D341Med (cell line): Measurements from ENCODE around the gene SLC26A1.
"Not testable (repeated sequence)": the region's sequence is repeated elsewhere in the genome, so short reads cannot be mapped to it uniquely, and the experiment has no call there.

Experiments used
- DNase-seq: peaks from one replicate; pipeline ENCODE4 v3.0.0; 2012; ENCODE audit warnings: low spot score

SLC26A1 gene

DNA sequence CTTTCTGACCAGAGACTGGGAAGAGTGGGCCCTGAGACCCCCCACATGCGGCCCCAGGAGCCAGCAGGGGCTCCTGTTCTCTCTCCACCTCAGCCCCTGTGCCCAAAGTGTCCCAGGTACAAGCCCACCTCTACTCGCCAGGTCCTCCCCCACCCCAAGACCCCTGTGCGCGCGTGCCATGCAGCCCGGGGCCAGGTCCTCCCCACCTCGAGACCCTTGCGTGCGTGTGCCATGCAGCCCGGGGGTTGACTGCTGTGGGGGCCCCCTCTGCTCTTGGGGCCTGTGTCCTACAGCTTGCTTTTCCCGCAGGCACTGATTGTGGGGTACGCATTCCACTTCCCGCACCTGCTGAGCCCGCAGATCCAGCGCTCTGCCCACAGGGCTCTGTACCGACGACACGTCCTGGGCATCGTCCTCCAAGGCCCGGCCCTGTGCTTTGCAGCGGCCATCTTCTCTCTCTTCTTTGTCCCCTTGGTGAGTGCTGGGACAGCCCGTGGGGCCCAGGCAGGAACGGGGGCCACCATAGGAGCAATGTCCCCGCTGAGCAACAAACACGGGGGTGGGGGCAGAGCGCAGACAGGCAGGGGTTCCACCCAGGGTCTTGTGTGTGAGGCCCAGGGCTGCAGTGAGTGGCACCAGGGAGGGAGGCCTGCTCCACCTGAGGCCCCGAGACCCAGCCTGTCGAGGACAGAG is 40.2 kb downstream of the SLC26A1 start:
- DNase-seq, result peak; percentile 30

DNA sequence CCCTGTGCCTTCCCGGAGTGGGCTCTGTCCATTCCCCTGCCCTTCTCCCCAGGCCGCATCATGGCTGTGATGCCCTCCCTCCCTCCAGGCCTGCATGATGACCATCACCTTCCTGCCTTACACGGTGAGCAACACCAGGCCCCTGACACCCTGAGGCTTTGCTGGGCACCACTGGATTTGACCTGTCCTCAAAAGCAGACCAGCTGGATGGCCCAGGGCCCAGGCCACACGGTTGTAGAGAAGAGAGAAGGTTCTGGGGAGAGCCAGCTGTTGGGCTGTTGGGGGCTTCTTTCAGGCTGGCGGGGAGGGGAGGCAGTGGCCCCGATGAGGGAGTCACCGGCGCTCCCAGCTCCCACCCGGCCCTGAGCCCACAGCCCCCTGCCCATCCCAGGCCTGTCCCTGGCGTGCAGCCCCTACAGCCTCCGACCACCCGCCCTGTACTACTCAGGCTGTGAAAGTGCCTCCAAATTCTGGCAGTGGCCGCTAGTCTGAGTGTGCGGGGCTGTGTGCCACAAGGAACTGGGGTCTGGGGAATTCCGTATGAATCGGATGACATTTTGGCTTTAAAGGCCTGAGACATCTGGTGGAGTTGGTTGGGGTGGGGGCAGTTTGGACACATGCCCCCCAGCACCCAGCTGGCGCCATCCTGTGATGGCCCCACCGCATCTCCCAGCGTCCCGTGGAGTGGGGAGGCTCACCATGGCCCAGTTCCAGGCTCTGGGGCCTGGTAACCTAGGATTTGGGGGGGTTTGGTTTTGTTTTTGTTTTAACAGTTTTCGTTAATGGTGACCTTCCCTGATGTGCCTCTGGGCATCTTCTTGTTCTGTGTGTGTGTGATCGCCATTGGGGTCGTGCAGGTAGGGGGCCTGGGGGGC is 41.4 kb downstream of the SLC26A1 start:
- peak; percentile 28 for DNase-seq

DNA sequence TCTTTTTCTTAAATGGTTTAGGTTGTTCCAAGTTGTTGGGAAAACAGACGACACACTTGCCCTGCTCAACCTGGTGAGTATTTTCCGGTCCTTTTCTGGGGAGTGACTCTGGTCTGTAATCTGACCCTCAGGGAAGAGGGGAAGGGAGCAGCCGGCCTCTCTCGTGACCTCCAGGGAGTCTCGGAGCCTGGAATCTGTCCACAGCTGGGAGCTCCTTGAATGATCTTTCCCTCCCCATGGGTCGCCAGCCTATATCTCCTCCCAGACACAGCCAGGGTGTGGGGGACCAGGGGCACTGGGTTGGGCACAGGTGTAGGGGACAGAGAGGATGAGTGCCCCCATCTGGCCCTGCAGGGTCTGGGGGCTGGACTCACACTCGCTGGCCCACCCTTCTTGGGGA is 42.0 kb downstream of the SLC26A1 start:
- DNase-seq, result no peak

DNA sequence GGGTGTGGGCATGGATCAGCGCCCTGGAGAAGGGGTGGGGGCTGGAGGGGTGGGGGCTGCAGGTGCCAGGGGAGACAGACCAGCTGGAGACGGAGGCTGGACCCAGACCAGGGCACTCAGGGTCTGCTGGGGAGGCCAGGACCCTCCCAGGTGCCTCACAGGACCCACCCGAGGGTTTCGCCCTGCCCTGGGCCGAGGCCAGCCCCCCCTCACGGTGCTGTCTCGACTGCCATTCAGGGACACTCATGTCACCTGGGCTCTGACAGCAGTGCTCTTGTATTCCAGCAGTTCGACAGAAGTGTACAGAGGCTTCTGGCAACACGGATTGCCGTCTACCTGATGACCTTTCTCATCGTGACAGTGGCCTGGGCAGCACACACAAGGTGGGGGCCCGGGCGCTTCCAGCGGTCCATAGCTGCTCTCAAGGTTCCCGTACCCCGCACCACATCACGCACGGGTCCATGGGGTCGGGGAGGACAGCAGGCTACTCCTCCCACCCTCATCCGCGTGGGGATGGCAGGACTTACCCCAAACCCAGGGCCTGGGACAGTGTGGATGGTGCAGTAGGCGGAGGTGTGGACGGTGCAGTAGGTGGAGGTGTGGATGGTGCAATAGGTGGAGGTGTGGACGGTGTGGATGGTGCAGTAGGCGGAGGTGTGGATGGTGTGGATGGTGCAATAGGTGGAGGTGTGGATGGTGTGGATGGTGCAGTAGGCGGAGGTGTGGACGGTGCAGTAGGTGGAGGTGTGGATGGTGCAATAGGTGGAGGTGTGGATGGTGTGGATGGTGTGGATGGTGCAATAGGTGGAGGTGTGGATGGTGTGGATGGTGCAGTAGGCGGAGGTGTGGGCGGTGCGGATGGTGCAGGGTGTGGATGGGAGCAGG is 42.8 kb downstream of the SLC26A1 start:
- DNase-seq, result no peak

DNA sequence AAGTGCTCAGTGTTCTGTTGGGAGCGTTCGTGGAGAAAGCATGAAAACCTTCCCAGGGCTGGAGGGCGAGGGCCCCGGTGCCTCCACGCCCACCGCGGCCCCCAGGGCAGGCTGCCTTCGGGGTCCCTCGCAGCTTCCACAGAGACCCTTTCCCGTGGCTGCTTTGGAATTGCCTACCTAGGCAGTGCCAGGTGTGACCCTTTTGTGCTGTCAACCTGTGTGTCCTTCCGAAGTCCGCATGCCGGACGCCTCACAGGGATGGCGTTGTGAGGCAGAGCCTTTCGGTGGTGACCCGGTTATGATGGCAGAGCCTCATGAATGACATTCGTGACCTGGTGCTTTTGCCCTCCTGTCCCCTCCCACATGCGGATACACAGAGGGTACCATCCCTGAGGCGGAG is 43.5 kb downstream of the SLC26A1 start:
- DNase-seq, result no peak

DNA sequence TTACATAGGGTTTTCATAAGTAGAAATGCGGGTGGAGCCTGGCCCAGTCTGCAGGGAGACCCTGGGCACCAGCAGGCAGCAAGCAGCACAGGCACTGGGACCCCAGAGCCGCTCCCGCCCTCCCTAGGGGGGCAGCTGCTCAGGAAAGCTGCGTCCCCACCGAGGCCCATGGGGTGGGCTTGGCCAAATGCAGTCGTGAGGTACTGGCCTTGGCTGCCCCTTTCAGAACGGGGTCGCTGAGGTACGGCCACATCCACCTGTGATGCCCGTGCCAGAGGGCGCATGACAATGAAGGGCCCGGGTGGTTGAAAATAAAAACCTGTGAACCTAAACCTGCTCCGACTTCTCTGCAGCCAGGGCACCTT is 44.3 kb downstream of the SLC26A1 start:
- peak; percentile 29 for DNase-seq

DNA sequence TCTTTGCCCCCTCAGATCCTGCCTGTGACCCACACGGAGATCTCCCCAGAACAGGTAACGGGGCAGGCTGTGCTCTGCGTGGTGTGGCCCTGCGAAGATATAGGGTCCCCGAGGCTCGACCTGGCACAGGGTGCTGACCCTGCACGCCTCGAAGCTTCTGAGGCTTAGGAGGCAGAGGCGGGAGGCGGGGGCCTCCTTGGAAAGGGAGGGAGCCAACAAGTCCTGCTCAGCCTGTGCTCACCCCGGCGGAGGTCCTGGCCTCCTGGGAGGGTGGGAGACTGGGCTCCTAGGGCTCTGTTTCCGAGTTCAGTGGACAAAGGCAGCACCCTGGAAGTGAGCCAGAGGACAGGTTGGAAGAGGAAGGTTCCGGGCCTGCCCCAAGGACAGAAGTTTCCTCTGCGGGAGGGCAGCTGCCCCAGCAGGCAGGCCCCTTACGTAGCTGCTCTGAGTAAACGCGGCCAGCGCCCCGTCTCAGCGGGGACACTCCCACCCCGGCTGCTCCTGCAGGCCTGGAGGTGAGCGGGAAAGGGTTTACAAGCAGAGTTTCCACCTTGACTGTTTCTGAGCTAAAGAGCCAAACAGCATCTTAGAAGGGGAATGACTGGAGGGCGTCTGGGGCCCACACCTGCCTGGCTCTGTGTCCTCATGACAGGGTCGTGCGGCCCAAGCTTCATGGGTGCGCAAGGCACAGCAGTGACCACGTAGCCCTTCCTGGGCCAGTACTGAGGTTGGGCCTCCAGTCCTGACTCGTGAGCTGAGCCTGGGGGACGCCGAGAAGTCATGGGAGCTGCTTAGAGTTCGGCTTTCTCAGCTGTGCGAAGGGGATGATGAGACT is 44.9 kb downstream of the SLC26A1 start:
- DNase-seq, result no peak

DNA sequence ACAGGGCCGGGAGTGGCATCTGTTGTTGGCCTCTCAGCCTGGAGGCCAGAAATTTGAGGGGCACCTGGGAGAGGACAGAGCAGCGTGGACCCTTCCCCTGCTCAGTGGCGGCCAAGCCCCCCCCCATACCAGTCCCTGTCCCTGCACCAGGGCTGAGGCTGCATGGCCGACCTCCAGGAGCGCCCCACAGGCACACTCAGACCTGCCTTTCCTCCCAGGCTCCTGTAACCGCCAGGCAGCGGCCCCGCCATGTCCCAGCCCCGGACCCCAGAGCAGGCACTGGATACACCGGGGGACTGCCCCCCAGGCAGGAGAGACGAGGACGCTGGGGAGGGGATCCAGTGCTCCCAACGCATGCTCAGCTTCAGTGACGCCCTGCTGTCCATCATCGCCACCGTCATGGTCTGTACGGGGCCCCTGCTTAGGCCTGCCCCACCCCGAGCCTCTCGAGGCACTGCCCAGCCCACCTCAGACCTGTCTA is 45.7 kb downstream of the SLC26A1 start:
- DNase-seq, result peak; percentile 27

DNA sequence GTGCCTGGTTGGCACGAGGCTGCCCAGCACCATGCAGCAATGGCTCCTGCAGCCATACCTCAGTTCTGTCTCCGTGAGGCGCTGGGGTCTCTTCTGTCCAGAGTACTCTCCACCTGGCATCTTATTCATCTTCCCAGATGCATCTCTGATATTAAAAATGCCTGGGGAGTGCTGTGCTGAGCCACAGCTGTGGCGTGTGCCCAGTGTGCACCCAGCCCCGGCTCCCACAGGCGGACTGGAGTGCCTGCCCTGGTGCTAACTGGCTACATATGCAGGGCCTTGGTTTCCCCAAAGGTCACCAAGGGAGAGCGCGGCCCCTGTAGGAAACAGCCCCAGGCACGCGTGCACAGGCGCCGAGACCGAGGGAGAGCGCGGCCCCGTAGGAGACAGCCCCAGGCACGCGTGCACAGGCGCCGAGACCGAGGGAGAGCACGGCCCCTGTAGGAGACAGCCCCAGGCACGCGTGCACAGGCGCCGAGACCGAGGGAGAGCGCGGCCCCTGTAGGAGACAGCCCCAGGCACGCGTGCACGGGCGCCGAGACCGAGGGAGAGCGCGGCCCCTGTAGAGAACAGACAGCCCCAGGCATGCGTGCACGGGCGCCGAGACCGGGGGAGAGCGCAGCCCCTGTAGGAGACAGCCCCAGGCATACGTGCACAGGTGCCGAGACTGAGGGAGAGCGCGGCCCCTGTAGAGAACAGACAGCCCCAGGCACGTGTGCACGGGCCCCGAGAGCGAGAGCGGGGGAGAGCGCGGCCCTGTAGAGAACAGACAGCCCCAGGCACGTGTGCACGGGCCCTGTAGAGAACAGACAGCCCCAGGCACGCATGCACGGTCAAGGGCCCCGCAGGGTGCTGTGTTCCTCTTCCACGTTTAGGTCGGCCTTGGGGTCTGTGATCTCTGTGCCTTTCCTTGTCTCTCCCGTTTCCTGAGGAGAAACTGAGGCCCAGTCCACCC is 46.4 kb downstream of the SLC26A1 start:
- DNase-seq, result no peak

DNA sequence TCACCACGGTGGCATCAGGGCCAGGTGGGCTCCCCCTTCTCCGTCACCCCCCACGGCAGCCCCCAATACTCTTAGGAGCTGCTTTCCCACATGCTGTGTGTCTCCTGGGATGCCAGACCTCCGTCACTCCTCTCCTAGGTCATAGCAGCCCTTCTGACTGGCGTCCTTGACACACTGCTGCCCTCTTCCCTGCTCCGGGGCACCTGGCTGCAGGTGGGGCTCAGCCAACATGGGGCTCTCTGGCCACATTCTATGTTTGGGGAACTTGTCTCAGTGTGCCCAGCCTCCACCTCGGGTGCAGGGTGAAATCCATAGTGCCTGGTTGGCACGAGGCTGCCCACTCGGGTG is 47.1 kb downstream of the SLC26A1 start:
- no peak for DNase-seq

DNA sequence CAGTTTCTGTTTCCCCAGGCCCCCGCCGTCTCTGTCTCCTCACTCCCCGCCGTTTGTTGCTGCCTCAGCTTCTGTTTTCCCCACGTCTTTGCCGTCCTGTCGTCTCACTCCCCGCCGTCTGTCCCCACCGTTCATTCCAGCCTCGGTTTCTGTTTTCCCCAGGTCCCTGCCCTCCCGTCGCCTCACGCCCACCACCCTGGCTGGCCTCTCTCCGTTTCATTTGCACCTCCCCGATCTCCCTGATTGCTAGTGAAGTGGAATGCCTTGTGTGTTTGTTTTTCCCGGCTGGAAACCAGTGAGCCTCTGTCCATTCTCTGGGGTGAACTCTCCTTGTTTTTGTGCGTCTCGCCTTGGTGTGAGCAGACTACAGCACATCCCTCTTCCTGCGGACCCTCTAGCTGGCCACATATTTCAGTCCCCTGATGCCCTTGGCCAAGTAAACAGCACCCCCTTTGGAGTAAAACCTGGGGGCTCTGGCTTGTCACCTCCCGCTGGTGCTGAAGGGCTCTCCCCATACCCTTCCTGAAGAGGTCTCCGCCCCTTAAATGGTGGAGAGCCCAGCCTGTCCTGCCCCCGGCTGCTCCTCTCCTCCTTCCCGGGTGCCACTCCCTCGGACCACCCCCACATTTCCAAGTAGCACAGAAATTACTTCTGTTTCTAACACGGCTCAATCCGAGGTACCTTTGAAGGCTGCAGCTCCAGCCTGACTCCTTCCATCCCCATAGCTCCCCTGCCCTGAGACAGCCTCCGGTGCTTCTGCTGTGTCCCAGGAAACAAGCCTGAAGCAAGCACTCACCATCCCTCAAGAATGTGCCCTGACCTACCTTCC is 47.7 kb downstream of the SLC26A1 start:
- no peak for DNase-seq

DNA sequence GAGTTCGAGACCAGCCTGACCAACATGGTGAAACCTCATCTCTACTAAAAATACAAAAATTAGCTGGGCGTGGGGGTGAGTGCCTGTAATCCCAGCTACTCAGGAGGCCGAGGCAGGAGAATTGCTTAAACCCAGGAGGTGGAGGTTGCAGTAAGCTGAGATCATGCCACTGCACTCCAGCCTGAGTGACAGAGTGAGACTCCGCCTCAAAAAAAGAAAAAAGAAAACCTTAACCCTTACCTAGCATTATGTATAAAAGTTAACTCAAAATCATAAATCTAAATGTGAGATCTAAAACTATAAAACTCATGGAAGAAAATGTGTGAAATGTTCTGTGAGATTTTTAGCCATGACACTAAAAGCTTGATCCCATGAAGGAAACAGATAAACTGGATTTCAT is 53.7 kb downstream of the SLC26A1 start:
- not testable (repeated sequence) for DNase-seq
